Thoracic aorta (tissue), 2 donors: ENCODE data around the gene RANBP1. TPM values are rescaled to one million over a fixed set of nuclear protein-coding genes. Genes with fewer than 3 reads are reported as not detected.
A peak's percentile ranks its signal among the peaks of the same experiment; 100 is the strongest.

ENCODE experiments used
- ATAC-seq: fragments of 150-250 bp; one replicate; pipeline ENCODE4 v1.8.0; 2017; ENCODE audit warnings: low read depth; ENCODE audit not compliant: insufficient number of reproducible peaks, low FRiP score
- DNase-seq: peaks from one replicate; pipeline ENCODE4 v3.0.0-alpha.2; 2020; ENCODE audit warnings: low spot score
- H3K27ac ChIP-seq, 2 donors: fragments of 200-600 bp; sonication (generic); 1 replicate in 1 of 2; 2 replicates in 1 of 2; pipeline ENCODE4 v1.5.1; 2016; ENCODE audit warnings: mild to moderate bottlenecking in 2 of 2, moderate library complexity in 2 of 2
- H3K27me3 ChIP-seq: fragments of 200-600 bp; sonication (generic); replicated peaks from 2 replicates; pipeline ENCODE4 v1.6.0; 2016; ENCODE audit warnings: mild to moderate bottlenecking; ENCODE audit not compliant: insufficient read depth
- H3K36me3 ChIP-seq: fragments of 200-600 bp; sonication (generic); one replicate; pipeline ENCODE4 v1.5.1; 2016
- H3K4me1 ChIP-seq, 2 donors: fragments of 200-600 bp; sonication (generic); 1 replicate in 1 of 2; 2 replicates in 1 of 2; pipeline versions ENCODE4 v1.5.1 to v1.6.0; 2016; ENCODE audit warnings: low read depth in 2 of 2, mild to moderate bottlenecking in 1 of 2; ENCODE audit not compliant: control insufficient read depth in 1 of 2
- H3K4me3 ChIP-seq: fragments of 200-600 bp; sonication (generic); 2 replicates; pipeline ENCODE4 v1.5.1; 2016; ENCODE audit warnings: mild to moderate bottlenecking
- H3K9me3 ChIP-seq: fragments of 200-600 bp; sonication (generic); 2 replicates; pipeline ENCODE4 v1.5.1; 2016
- CTCF ChIP-seq: fragments of 200-600 bp; sonication (generic); IDR thresholded peaks from one replicate; pipeline ENCODE4 v1.5.1; 2019; ENCODE audit warnings: antibody characterized with exemption
- total RNA-seq, 2 donors: library from RNA; depleted of rRNA; stranded (reverse); fragments of >200 nt; gene quantifications; one replicate each; pipeline versions ENCODE4 v1.1.0 to v1.2.3, GENCODE V29; 2016

Gene RANBP1
- total RNA-seq, 2 donors from 2014 or later, result 130 to 140 TPM

GRCh38 chr22:20127869-20128618 is 12.1 kb downstream of the RANBP1 start:
- no peaks in the 10 kb centered on the region for H3K9me3 ChIP-seq
- peaks cover 7 to 18% of the 10 kb centered on the region in 2 donors for H3K4me1 ChIP-seq
- DNase-seq (no peak), ATAC-seq (no peak)
- peaks cover 22% of the 10 kb centered on the region for H3K36me3 ChIP-seq
- H3K4me3 ChIP-seq, result no peak overlapping the region
- no peaks in the 10 kb centered on the region for H3K27me3 ChIP-seq
- no peak overlapping the region for H3K27ac ChIP-seq
- no peak for TF ChIP-seq CTCF

- DNase-seq (no peak), ATAC-seq (no peak)
- no peak for TF ChIP-seq CTCF
- Histone ChIP-seq H3K27me3 (no peaks in the 10 kb centered on the region), H3K4me1 (peaks cover 11 to 23% of the 10 kb centered on the region in 2 donors), H3K27ac (no peak overlapping the region), H3K36me3 (peaks cover 20% of the 10 kb centered on the region), H3K4me3 (no peak overlapping the region), H3K9me3 (no peaks in the 10 kb centered on the region)
These were observed 12.7 kb downstream of the RANBP1 start for GRCh38 chr22:20128619-20128901.

DNA sequence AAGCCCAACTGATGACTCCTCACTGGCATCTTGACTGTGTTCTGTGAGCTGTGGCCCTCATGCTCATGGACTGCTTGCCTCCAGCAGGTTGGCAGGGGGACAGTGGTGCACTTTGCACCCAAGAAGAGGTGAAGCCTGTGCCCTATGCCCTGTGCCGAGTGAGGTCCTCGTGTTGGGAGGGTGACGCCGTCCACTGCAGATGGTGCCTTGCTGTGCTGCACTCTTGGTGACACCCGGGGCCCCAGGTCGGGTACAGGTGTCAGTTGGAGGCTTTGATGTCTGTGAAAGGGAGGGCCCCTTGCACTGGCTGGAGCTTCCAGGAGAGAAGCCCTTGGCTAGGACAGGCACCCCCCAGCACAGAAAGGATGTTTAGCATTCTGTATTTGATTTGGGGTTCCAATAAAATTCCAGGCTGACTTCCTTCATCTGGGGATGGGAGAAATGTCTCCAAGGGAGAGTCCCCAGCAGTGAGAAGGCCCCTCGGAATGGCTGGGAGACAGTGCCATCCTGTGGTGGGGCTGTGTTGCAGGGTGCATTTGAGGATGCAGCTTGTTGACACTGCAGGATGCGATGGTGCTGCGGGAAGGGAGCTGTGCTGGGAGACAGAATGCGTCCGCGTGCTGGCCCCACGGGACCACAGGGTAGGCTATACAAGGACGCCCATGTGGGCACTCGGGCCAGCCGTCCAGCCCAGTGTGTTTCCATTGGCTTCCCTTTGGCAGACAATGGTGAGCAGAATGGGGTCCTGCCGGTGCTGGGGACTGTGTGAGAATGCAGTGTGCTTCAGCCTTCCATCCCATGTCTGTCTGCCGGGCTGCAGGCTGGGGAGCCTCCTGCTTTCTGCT is 13.2 kb downstream of the RANBP1 start:
- DNase-seq, result no peak
- Histone ChIP-seq H3K27me3 (no peaks in the 10 kb centered on the region), H3K4me1 (peaks cover 11 to 29% of the 10 kb centered on the region in 2 donors), H3K9me3 (no peaks in the 10 kb centered on the region), H3K27ac (no peak overlapping the region), H3K4me3 (no peak overlapping the region), H3K36me3 (peaks cover 17% of the 10 kb centered on the region)
- no peak for ATAC-seq
- TF ChIP-seq CTCF, result peak; percentile 16

DNA sequence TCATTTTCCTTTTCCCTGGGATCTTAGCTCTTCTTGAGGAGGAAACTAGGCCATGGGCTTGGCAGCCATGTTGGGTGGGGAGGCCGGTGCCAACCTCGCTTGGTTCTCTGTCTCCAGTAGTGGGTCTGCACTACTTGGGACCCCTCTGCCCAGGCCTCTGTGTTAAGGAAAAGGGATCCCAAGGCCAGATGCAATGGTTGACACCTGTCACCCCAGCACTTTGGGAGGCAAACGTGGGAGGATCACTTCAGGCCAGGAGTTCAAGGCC is 13.8 kb downstream of the RANBP1 start:
- Histone ChIP-seq H3K36me3 (peaks cover 17% of the 10 kb centered on the region), H3K9me3 (no peaks in the 10 kb centered on the region), H3K4me3 (no peak overlapping the region), H3K4me1 (peaks cover 11 to 33% of the 10 kb centered on the region in 2 donors), H3K27ac (no peak overlapping the region), H3K27me3 (no peaks in the 10 kb centered on the region)
- DNase-seq, result no peak
- TF ChIP-seq CTCF, result no peak
- no peak for ATAC-seq

GRCh38 chr22:20130319-20130718 is 14.4 kb downstream of the RANBP1 start:
- peak overlapping the region; percentile 90 for H3K4me3 ChIP-seq
- no peak for DNase-seq
- TF ChIP-seq CTCF, result no peak
- H3K27me3 ChIP-seq, result no peaks in the 10 kb centered on the region
- H3K36me3 ChIP-seq, result peaks cover 15% of the 10 kb centered on the region
- H3K4me1 ChIP-seq, result peaks cover 15 to 38% of the 10 kb centered on the region in 2 donors
- peak overlapping the region; percentile 93 to 95 for H3K27ac ChIP-seq
- no peaks in the 10 kb centered on the region for H3K9me3 ChIP-seq
- ATAC-seq, result no peak
